HG02763 (cell line): ENCODE results near the gene PRSS33.

ENCODE experiments used
- ATAC-seq: cut with Tn5 transposase; IDR thresholded peaks from one replicate; pipeline ENCODE4 v1.9.1; 2021; ENCODE audit warnings: mild to moderate bottlenecking, moderate library complexity; ENCODE audit not compliant: unreplicated experiment

PRSS33 gene

DNA sequence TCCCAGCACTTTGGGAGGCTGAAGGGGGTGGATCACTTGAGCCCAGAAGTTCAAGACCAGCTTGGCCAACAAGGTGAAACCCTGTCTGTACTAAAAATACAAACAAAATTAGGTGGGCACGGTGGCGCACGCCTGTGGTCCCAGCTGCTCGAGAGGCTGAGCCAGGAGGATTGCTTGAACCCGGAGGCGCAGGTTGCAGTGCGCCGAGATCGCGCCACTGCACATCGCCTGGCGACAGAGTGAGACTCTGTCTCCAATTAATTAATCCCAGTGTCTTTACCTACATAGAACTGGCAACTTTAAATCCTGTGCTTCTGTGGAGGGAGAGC is 8.8 kb downstream of the PRSS33 start:
- ATAC-seq = no peak

DNA sequence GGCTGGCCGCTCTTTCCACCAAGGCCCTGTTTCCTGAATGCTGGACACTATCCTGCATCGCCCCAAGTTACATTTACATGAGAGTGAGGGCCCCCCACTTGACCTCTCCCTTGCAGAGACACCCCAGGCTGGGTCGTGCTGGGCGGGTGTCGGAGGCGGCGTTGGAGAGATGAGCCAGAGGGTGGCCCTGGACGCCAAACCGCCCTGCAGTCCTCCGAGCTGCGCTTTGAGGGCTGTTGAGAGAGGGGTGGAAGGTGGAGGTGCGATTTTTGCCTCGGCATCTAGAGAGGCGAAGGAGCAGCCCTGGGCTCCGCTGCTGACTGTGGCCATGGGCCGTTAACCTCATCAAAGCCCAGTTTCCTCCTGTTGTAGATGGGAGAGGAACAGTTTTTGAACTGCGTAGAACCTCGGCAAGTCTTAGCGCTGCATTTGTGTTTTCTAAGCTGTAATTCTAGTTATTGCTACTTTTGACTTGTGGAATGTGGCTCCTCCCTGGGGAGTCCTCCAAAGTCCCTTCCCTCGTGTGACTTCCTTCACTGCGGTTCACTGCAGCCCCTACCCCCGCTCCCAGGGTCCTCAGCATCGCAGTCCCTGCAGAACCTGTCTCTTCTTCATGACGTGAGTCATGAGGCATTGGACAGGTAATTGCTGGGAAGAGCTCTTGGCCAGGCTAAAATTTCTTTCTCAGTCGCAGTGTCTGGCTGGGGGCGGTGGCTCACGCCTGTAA is 9.3 kb downstream of the PRSS33 start:
- no peak for ATAC-seq

- ATAC-seq = peak; percentile 77
These were observed 10.0 kb downstream of the PRSS33 start, which contains the start of gene ELOB for GRCh38 chr16:2777231-2777902. Gene ELOB, minus strand, starts transcription at chr16:2777280. Its CDS starts 41 bp downstream, at chr16:2777239.

GRCh38 chr16:2776500-2777139 is 10.7 kb downstream of the PRSS33 start:
- ATAC-seq = peak; percentile 35

DNA sequence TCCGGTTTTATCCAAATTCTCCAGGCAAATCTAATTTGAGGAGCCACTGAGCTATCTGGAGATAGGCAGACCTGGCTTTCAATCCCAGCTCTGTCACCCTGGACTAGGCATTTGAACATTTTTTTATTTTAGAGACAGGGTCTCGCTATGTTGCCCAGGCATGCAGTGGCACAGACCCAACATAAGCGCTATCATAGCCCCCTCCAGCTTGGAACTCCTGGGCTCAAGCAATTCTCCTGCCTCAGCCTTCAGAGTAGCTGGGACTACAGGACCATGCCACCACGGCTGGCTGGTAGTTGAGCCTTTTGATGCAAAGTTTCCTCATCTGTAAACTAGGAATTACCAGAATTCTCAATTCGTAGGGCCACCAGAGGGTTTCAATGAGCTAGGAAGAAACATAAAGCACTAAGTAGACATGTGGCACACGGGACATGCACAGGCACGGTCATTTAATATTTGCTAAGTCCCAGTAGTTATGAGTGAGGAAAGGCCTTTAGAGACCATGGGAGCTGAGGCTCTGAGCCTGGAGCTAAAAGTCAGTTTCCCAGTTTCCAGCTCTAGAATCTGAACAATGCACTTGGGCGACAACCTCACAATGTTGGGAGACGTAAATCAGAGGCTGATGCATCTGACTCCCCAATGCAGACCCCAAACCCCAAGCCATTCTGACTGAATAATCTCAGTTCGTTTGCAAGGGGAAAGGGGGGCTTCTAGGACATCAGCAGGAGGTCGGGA is 11.4 kb downstream of the PRSS33 start:
- ATAC-seq = no peak

- ATAC-seq = no peak
These were observed 12.1 kb downstream of the PRSS33 start for GRCh38 chr16:2775131-2775716.

GRCh38 chr16:2774161-2774891 is 13.0 kb downstream of the PRSS33 start:
- ATAC-seq = no peak

DNA sequence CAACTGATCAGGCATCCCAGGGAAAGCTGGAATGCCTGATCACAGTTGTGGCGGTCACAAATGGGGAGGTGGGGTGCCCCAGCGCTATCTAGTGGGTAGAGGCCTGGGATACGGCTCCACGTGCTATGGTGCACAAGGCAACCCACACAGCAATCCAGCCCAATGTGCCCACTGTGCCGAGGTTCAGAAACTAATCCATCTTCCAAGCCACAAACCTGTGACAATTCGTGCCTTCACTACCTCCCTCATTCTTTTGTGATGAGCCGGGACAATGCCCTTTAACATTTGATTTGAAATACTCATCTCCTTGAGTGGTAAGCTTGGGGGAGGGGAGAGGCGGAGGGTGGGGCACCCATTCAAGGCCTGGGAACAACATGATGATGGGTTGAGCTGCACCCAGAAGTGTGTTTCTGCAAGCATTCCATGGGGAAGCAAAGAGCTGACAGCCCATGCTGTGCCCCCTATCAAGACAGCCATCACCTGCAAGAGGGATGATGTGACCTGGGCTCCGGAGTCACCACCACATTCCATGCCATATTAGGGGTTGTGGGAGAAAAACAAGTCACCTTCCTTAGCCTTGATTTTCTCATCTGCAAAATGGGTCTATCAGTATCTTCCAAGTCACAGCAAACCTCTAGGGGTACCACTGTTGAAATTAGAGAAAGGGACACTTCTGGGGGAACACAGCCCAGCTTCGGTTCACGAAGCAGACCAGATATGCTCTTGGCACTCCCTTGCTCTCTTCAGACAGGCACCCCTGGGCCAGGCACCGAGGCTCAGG is 14.0 kb downstream of the PRSS33 start:
- ATAC-seq = no peak

GRCh38 chr16:2771496-2772402 is 15.6 kb downstream of the PRSS33 start:
- no peak for ATAC-seq

GRCh38 chr16:2770057-2770951 is 17.1 kb downstream of the PRSS33 start:
- ATAC-seq = no peak

DNA sequence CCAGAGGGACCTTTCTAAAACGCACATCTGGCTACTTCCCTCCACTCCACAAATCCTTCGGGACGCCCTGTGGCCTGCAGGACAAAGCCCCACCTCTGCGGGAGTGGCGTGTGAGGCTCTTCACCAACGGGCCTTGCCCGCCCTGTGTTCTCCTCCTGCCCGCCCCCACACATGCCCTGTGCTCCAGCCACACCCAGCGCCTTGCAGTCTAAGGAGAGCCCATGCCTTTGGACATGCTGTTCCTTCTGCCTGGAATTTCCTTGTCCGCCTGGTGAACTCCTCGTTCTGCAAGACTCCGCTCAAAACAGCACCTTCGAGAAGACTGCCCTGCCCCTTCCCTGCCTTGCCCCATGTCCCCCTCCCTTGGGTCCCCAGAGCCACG is 17.7 kb downstream of the PRSS33 start:
- ATAC-seq = no peak

GRCh38 chr16:2769100-2769529 is 18.2 kb downstream of the PRSS33 start:
- ATAC-seq = no peak

DNA sequence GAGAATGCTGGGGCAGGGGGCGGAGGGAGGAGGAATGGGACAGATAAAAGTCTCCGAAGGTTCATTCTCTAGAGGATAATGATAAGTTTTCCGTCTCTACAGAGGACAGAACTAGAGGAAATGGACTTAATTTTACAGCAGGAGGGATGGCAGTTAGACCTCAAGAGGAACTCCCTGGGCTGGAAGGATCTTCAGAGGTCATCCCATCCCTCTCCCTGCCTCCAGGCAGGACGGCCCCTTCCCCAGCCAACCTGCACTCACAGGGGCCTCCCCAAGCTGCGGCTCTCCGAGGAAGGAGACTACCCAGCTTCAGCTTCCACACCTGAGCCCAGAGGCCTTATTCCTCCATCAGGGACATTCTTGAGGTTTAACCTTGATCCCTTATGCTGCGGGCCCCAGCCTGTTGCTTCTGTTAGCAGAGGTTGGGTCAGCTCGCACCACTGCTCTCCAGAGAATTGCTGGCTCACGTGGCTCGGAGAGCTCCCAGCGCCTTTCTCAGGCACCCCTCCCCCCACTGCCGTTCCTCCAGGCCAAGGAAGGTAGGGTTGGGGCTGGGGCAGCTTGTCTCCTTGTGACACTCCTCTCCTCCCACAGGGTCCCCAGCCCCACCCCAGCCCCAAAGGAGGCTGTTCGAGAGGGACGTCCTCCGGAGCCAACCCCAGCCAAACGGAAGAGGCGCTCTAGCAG is 18.8 kb downstream of the PRSS33 start:
- no peak for ATAC-seq

- no peak for ATAC-seq
These were observed 19.5 kb downstream of the PRSS33 start for GRCh38 chr16:2767891-2768290.

DNA sequence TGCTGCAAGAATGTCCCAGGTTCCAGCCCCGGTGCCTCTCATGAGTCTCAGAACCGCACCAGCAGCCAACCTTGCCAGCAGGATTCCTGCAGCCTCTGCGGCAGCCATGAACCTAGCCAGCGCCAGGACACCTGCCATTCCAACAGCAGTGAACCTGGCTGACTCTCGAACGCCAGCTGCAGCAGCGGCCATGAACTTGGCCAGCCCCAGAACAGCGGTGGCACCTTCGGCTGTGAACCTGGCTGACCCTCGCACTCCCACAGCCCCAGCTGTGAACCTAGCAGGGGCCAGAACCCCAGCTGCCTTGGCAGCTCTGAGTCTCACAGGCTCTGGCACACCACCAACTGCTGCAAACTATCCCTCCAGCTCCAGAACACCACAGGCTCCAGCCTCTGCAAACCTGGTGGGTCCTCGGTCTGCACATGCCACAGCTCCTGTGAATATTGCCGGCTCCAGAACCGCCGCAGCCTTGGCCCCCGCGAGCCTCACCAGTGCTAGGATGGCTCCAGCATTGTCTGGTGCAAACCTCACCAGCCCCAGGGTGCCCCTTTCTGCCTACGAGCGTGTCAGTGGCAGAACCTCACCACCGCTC is 20.1 kb downstream of the PRSS33 start:
- ATAC-seq = no peak

GRCh38 chr16:2766430-2767139 is 20.8 kb downstream of the PRSS33 start:
- ATAC-seq = no peak
